Glutamatergic neuron (in vitro differentiated cells): ENCODE results near the gene COMMD1. TPM values are rescaled to one million over a fixed set of nuclear protein-coding genes. Genes with fewer than 3 reads are reported as not detected.

Experiments
- DNase-seq: peaks from one replicate; pipeline ENCODE4 v3.0.0; 2022
- H3K27ac Mint-ChIP-seq: one replicate; pipeline ENCODE4 v1.8.0; 2020; ENCODE audit warnings: mild to moderate bottlenecking, mixed read lengths, inconsistent platforms; ENCODE audit not compliant: unreplicated experiment
- H3K27me3 Mint-ChIP-seq: one replicate; pipeline ENCODE4 v1.8.0; 2020; ENCODE audit warnings: mild to moderate bottlenecking, moderate library complexity, mixed read lengths, inconsistent platforms; ENCODE audit not compliant: unreplicated experiment
- H3K36me3 Mint-ChIP-seq: one replicate; pipeline ENCODE4 v1.8.0; 2020; ENCODE audit warnings: mild to moderate bottlenecking, mixed read lengths, inconsistent platforms; ENCODE audit not compliant: unreplicated experiment
- H3K4me1 Mint-ChIP-seq: one replicate; pipeline ENCODE4 v1.8.0; 2020; ENCODE audit warnings: mild to moderate bottlenecking, low read depth, mixed read lengths, inconsistent platforms; ENCODE audit not compliant: unreplicated experiment
- H3K4me3 Mint-ChIP-seq: one replicate; pipeline ENCODE4 v1.8.0; 2020; ENCODE audit warnings: mild to moderate bottlenecking, mixed read lengths, inconsistent platforms; ENCODE audit not compliant: unreplicated experiment
- H3K9me3 Mint-ChIP-seq: one replicate; pipeline ENCODE4 v1.8.0; 2020; ENCODE audit warnings: mild to moderate bottlenecking, moderate library complexity, mixed read lengths, inconsistent platforms; ENCODE audit not compliant: unreplicated experiment
- total RNA-seq: library from RNA; stranded (reverse); fragmentation: NEBNext Ultra II Directional; extraction: Animal tissue kit (Norgen Biotek cat#: 25700); gene quantifications from one replicate; pipeline ENCODE4 v1.2.1, GENCODE V29; 2021; ENCODE audit not compliant: unreplicated experiment
- TF ChIP-seq, protein P1 (sequence below): fragments of 200-600 bp; sonication (generic); IDR thresholded peaks from one replicate; pipeline ENCODE4 v1.5.0; 2021; ENCODE audit not compliant: partially characterized antibody, unreplicated experiment

Gene COMMD1
- total RNA-seq, 1 donor from 2014 or later: 48.2 TPM

GRCh38 chr2:61924895-61925663, 19.6 kb downstream of the COMMD1 start:
- Mint-ChIP-seq H3K27me3 (peaks cover 4% of the 10 kb centered on the region), H3K27ac (no peak overlapping the region), H3K36me3 (peaks cover 5% of the 10 kb centered on the region), H3K9me3 (no peaks in the 10 kb centered on the region), H3K4me3 (no peak overlapping the region), H3K4me1 (no peaks in the 10 kb centered on the region)
- TF ChIP-seq, protein P1, sequence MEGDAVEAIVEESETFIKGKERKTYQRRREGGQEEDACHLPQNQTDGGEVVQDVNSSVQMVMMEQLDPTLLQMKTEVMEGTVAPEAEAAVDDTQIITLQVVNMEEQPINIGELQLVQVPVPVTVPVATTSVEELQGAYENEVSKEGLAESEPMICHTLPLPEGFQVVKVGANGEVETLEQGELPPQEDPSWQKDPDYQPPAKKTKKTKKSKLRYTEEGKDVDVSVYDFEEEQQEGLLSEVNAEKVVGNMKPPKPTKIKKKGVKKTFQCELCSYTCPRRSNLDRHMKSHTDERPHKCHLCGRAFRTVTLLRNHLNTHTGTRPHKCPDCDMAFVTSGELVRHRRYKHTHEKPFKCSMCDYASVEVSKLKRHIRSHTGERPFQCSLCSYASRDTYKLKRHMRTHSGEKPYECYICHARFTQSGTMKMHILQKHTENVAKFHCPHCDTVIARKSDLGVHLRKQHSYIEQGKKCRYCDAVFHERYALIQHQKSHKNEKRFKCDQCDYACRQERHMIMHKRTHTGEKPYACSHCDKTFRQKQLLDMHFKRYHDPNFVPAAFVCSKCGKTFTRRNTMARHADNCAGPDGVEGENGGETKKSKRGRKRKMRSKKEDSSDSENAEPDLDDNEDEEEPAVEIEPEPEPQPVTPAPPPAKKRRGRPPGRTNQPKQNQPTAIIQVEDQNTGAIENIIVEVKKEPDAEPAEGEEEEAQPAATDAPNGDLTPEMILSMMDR: no peak
- no peak for DNase-seq

GRCh38 chr2:61926531-61927477, 21.3 kb downstream of the COMMD1 start:
- Mint-ChIP-seq H3K4me3 (no peak overlapping the region), H3K27ac (no peak overlapping the region), H3K4me1 (no peaks in the 10 kb centered on the region), H3K9me3 (no peaks in the 10 kb centered on the region), H3K27me3 (peaks cover 4% of the 10 kb centered on the region), H3K36me3 (peaks cover 5% of the 10 kb centered on the region)
- TF ChIP-seq, protein P1: no peak
- DNase-seq: no peak

DNA sequence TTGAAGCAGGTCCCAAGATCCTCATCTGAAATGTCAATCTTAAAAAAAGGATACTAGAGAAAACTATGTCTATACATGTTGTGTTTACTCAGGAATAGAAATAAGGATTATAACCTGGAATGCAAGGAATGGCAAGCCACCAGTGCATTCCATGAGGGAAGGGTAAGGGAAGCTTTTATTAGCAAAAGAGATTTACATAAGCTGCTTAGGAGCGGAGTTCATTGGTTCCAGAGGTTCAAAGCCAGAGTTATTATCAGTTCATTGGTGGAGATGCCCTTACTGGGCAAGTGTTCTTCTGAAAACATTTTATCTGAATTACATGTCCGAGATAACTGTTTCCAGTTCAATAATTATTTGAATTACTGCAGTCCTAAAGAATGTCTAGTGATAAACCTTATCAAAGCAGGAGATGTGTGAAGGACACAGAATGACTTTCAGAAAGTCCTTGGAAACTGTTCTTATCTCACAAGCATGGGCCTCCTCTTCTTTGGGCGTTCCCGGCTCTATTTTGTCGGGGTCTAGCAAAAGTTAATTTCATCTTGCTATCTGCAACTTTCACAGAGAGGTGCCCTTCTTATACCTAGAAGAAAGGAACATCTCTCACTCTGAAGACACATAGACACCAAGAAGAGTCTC, 23.5 kb downstream of the COMMD1 start:
- Mint-ChIP-seq H3K36me3 (peaks cover 11% of the 10 kb centered on the region), H3K4me3 (no peak overlapping the region), H3K27me3 (peaks cover 4% of the 10 kb centered on the region), H3K9me3 (no peaks in the 10 kb centered on the region), H3K27ac (no peak overlapping the region), H3K4me1 (no peaks in the 10 kb centered on the region)
- TF ChIP-seq, protein P1: no peak
- DNase-seq: no peak

GRCh38 chr2:61937098-61937497, 31.6 kb downstream of the COMMD1 start:
- H3K27ac Mint-ChIP-seq: no peak overlapping the region

More at GRCh38 chr2:61937098-61937497, 31.6 kb downstream of the COMMD1 start:
- no peaks in the 10 kb centered on the region for H3K9me3 Mint-ChIP-seq
- H3K4me1 Mint-ChIP-seq: peaks cover 4% of the 10 kb centered on the region
- TF ChIP-seq, protein P1: no peak
- H3K4me3 Mint-ChIP-seq: no peak overlapping the region
- H3K36me3 Mint-ChIP-seq: peaks cover 6% of the 10 kb centered on the region
- H3K27me3 Mint-ChIP-seq: no peaks in the 10 kb centered on the region
- DNase-seq: no peak
